Activated CD4-positive, alpha-beta T cell treated with anti-CD3 and anti-CD28 coated beads for 4 hours (primary cell): ENCODE results near the gene FCHSD1.

ENCODE experiments used
- DNase-seq, 2 donors: peaks; one replicate each; pipeline ENCODE4 v3.0.0-alpha.2; 2020

The FCHSD1 gene

DNA sequence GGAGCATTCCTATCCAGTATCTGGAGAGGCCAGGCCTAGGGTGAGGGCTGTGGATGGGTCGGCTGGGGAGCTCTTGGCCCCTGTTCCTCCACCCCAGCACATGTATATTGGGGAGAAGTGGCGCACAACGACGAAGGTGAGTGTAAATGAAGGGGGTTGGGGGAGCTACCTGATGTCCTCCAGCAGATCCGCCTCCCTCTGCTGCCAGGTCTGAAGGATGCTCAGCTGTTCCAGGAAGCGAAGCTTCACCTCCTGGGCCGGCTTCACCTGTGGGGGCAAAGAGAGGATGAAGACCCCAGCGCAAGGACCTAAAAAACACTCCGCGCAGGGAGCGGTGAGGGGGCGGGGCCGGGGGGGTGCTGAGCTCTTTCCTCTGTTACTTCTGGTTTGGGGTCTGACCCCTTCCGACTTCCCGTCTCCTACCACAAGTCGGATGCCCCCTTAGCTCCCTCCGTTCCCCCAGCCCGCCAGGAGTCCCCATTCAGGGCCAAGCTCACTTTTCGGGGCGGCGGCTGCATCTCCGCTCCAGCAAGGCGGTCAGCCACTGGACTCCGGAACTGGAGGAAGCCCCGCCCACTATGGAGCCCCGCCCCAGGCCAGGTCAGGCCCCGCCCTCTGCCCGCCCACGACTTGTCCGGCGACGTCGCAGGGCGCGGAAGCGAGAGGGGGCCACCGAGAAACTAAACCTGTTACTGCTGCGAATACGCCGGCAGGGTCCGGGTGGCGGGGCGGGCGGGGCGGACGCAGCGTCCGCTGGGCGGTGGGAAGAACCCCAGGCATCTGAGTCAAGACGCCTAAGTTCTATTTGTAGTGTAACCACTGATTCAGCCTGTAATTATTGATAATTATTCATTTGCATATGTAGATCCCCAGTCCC is at the start of gene FCHSD1:
Gene FCHSD1, minus strand, starts transcription at position 568 of the 877 bp plus-strand sequence. Its CDS starts 50 bp downstream, at position 518.
- DNase-seq = peak; percentile 73 to 79

DNA sequence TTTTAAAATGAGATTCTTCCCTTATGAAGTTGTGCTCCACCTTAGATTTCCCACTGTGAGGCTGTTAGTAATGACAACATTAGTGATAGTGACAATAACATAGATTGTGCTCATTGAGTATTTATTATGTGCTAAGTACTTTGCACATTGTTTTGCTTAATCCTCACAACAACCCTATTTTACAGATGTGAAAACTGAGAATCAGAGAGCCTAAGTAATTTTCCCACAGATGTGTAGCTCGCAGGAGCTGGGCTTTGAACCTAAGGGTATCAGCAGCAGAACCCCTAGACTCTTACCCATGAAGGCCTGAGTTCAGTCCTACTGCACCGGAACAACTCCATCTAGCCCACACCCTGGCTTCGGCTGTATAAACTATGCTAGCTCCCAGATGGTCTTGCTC is 46.4 kb upstream of the FCHSD1 start:
- DNase-seq = no peak

DNA sequence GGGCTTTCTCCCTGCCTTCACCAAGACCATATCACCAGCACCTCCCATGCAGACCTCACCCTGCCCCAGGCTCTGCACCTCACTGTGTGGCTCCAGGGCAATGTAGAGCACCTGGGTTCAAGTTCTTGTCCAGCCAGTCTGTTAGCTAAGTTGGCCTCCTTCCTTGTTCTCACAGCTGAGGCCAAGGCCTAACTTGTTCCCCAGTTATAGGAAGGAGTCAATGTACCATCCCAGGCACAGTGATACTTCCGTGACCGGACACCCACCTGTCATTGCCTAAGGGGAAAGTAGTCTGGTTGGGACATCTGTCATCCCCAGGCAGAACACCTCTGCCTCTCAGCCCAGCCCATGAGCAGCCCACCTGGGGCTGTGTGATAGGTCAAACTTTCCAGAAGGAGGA is 45.2 kb upstream of the FCHSD1 start:
- DNase-seq = no peak

DNA sequence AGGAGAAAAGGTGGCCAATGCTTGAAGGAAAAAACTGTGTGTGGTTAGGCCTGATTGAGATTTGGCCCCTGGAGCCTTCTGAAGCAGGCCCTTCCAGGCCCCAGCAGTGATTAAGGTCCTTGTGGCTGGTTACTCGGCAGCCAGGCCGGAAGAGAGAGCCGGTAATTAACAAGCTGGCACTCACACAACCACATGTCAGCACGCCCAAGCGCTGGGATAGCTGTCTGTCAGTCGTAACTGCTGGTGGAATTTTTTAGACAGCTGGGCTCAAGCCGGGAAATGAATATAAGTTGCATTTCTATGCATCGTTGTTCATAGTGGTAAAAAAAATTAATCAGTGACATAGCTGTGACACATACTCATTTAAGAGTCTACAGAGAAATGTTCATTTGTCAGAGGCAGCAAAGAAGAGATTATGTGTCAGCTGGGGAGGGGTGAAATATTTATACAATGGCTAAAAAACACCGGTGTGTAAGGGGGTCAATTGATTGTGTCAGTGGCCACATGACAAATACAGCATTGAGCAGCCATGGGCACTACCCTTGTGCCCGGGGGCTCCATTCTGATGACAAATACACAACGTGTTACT is 44.5 kb upstream of the FCHSD1 start:
- DNase-seq = no peak

DNA sequence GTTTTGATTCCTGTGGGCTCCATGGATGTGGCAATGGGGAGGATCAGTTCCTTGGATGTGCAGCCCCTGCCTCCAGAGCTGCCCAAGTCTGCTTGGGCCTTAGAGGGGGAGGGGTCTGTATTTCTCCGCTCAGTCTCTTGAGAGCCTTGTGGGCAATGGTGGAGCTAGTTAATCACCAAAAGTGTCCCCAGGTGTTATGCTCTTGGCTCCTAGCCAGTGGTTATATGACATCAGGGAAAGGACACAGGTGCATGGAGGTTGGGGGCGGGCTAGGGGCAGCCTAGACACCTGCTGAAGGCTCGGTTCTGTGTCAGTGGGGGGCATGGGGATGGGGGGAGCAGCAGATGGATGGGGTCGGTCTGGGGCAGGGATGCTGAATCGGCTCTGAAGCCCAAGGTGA is 43.3 kb upstream of the FCHSD1 start:
- DNase-seq = no peak

DNA sequence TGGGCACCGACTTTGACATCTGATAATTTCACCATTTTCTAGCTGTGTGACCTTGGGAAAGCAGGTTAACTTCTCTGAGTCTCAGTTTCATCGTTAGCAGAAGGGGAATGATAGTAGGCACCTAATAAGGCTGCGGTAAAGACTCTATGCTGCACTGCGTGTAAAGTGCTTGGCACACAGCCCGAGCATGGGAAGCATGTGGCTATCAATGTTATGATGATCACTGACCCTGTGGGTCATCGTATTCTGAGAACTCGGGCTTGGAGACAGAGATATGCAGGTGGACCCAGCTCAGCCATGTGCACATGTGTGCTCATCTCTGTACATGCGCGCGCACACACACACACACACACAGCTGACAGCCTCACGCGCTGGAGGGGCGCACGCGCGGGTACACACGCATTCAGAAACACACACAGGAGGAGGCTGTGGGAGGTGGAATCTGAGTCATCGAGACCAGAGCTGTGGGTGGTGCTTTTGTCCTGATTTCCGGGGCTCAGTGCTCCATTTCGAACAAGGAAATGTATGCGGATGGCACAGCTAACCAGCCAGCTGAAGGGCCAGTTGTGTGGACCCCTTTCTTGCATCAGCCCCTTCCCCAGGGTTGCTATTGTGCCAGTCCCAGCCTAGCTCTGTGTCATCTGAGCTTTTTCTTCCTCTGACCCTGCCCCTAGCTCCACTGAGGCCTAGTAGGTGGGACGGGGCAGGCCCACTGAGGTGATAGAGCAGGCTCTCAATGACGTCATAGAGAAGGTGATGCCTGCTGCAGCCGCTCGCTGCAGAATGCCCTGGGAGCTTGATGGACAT is 41.9 kb upstream of the FCHSD1 start:
- peak; percentile 81 to 86 for DNase-seq

DNA sequence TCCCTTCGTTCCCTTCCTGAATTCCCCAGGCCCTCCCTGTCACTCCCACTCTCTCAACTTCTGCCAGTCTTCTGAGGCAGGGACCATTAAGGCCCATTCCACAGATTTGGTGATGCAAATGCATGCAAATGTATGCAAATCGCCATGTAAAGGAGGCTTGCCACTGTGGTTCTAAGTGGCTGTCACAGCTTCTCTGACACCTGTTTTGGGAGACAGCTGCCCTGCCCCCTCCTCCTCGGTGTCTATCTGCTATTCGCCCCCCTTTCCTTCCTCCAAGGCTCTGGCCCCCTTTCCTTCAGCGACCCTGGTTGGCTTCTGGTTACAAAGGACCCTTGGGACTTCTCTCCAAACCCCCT is 41.3 kb upstream of the FCHSD1 start:
- no peak for DNase-seq

DNA sequence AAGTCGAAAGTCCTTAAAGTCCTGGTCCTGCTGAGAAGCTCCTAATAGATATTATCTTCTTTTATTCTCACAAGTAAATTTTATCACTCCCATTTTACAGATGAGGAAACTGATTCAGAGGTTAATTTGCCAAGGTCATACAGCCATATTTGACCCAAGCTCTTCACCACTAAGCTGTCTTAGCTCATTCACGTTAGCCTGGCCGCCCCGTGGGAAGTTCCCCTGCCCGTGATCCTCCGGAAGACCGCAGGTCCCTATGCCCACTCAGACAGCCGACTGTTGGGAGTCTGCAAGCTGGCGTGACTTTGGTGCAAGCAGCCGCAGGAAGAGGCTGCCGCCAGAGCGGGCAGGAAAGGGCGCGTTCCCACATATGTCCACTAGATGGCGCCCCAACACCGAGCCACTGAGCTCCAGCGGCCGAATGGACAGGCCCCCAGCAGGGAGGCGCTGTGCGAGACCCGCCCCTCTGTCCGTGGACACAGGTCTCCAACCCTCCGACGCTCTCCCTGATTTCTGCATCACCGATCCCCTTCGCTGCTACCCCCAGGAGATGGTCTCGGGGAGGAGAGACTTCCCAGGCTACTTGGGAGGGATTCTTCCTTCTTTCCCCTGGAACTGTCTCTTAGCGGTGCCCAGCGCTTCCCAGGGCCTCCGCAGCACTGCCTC is 40.8 kb upstream of the FCHSD1 start:
- peak; percentile 74 to 87 for DNase-seq

DNA sequence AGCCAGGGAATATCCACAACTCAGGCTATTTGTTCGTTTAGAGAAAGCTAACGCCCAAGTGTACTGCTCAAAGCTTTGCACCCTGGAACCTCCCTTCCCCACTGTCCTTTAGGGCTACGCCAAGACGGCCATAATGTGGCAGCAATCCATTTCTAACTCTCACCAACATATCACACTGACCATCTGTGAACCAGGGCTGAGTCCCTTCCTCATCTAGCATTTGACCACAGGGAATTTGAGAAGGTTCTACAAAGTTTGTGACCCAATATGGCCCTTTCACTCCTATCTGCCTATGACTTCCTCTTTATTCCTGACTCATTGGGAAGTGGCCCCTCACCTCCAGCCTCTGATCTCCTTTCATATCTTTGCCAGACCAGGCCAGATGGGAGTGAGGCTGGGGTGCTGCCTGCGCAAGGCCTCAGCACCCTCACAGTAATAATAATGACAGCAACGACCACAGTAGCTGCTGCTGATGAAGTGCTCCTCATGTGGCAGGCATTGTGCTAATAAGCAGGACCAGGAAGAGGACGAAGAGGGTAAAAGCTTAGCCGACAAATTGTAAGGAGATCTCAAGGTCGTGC is 40.2 kb upstream of the FCHSD1 start:
- no peak for DNase-seq

DNA sequence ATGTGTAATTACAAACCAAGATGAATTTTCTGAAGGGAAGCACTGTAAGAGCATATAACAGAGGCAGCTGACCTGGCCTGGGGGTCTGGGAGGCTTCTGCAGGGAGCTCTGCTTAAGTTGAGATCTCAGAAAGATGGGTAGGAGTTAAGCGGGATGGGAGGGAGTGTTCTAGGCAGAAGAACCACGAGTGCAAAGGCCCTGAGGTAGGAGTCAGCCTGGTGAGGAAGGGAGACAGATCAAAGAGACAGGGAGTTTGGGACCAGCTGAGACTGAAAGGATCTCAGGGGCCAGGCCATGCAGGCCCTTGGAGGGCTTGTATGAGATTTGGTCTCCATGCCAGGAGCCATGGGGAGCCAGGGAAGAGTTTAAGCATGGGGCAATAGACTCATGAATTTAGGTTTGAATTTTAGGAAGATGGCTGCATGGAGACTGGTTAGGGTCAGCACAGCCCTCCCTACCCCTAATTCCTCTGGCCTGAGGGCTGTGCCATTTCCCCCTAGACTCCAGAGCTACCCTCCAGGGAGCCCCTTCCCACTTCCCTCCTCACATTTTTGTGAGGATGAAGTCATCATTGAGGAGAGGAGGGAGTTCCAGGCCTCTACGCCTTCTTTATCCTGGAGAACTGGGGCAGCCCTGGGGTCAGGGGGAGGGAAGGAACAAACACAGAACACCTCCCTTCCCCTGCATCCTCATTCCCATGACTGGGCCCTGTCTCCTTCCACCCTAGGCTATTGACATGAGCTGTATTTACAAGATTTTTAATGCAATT is 35.6 kb upstream of the FCHSD1 start:
- no peak for DNase-seq

DNA sequence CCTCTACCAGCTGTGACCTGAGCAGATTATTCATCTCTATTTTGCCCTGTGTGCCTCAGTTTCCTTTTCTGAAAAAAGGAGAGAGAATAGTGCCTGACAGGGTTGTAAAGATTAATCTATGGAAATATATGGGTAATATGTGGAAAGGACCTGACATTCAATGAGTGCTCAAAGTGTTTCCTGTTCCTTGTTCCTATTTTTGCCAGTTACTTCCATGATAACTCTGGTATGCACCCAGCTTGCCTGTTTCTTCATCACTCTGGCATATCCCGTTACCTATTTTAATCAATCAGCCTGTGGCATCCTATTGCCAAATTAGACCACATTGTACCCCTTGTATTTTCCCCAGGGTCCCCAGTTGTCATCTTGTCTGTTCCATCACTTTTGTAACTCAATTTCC is 34.4 kb upstream of the FCHSD1 start:
- no peak for DNase-seq

DNA sequence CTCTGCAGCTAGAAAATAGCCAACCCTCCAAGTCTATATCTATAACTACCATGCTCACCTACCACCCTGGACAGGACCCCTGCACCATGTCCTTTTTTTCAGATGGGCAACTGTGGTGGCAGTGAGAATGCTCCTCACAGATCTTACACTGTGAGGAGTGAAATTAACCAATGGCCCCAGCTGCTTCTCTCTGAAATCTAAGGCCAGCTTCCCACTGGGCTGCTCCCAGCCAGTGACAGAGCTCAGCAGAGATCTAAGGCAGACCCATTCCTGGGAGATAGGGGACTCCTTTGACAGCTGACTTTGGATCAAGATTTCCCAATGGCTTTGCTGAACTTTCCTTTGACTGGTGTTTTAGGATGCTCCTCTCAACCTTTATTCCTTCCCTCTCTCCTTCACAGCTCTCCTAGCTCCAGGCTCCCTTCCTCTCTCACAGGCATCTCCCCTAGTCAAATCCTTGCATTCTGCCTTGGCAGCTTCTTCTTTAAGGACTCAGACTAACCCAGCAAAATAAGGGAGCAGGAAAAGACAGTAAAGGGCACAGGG is 32.5 kb upstream of the FCHSD1 start:
- no peak for DNase-seq

DNA sequence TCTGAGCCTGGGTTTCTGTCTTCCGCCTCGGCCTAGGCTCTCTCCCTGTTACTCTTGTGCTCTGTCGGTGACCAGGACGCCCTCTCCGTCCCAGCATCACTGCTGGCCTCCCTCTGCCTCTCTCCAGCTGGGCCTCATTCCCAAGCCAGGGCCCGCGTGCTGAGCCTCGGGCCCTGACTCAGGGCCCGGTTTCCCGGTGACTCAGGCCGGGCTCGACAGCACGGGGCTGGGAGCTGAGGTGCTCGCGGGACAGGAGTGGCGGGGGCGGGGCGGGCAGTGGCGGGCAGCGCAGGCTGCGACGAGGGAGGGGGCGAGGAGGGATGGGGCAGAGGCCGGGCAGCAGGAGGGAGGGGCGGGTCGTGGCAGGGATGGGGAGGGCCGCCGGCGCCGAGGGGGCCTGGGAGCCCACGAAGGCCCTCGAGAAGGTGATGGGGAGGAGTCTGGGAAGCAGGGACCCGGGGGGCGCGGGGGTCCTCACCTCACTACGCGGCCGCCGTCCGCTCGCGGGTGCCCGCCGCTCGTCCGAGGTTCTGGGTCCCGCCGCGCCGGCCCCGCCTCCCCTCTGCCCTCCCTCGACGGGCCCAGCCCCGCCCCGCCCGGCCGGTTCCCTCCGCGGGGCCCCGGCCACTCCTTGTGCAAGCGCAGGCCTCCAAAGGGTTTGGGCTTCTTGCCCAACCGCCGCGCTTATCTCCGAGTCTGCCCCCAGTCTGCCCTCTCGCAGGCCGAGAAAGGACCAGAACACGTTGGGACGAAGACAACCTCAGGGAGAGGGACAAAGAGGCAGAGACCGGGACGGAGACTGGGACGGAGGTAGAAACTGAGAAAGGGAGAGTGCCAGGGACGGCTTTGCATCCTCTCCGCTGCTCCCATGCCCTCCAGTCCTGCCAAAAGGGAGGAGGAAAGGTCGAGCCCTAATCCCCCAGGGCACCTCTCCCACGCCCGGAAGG is 30.8 kb upstream of the FCHSD1 start, which contains the start of gene ARAP3:
Gene ARAP3, minus strand, starts transcription at position 536 of the 947 bp plus-strand sequence. CDS start 1,744 bp downstream, outside the sequence.
- DNase-seq = peak in 1 of 2 donors; percentile 41

DNA sequence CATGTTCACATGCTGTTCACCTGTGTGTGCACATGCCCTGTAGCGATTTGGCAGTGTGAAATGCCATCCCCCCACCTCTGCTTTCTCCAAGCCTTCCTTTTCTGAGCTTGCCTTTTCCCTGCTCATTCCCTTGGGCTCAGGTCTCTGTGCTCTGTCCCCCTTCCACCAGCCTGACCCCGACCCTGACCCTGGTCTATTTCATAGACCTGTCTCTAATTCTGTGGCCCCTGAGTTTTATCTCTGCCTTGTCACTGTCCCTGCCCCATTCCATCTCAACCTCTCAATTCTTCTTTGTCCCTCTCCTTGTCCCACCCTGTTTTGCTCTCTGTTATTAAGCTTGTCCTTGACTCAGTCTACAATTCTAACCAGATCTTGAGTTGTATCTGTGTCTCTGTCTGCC is 30.1 kb upstream of the FCHSD1 start:
- DNase-seq = no peak

DNA sequence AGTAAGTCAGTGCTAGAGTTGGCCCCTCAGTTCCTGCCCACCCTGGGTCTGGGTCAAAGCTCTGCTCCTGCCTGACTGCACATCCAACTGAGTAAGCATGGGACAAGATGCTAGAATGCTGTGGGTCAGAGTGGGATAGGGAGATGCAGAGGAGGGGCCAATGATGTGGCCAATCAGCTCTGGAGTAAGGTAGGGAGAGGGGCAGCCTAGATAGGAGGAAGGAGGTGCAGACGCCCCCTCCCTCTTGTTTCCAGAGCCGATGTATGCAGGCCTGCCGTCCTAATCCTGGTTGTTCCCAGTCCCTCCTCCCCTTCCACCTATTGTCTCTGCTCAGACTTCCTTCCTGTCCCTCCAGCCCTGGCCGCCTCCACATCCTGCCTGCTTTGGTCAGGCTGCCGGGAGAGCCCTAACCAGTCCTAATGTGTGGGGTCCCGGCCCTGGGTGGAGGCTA is 29.6 kb upstream of the FCHSD1 start:
- DNase-seq = no peak

DNA sequence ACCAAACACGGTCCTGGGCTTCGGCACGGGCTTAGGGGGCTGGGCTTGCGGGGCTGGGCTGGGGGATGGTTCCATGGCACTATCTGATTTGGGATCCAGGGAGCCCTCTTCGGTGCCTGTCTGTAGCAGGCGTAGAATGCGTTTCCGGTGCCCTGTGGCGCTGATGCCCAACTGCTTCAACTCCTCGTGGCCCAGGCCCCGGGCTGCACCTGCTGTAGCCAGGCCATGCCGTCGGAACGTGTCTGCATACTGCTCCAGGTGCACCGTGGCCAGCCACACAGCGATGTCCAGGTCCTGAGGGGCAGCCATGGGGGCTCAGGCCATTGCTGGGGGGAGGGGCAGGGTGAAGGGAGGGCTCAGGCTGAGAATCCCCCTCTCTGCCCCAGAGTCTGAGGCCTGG is 29.0 kb upstream of the FCHSD1 start:
- no peak for DNase-seq

DNA sequence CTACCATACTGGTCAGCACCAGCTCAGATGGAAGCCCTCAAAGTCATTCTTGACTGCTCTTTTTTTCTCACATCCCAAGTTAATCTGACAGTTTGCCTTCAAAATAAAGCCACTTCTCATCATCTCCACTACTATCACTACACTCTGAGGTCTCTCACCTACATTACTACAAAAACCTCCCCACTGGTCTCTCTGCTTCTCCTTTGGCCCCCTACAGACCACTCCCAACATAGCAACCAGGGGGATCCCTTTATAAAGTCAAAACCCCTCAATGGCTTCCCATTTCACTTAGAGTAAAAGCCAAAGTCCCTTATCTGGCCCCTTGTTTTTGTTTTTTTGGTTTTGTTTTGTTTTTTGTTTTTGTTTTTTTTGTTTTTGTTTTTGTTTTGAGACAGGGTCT is 26.2 kb upstream of the FCHSD1 start:
- no peak for DNase-seq

DNA sequence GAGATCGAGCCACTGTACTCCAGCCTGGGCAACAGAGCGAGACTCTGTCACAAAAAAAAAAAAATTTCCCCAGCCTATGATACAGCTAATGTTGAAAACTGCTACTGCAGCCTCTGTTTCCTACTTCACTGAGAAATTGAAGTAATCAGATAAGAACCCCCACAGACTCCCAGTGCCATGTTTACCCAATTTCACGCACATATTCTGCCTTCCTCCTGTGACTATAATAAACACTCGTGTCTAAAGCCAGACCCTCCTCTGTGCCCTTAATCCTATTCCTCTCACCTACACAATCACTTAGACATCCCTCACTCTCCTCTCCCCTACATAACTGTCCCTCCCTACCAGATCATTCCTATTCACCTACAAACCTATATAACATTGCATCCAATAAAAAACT is 24.5 kb upstream of the FCHSD1 start:
- DNase-seq = no peak

DNA sequence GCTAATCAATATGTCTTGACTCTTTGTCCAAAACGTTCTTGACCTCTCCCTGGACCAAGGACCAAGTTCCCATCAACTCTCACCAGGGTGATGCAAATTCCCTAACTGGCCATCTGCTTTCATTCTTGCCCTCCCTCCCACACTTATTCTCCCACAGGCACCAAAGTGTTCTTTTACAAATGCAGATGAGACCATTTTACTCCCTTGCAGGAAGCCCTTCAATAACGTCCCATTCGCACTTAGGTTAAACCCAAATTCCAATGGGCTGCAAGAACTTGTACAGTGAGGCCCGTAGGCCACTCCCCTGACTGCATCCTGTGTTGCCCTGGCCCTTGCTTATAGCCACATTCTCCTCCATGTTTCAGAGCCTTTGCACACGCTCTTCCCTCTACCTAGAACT is 23.5 kb upstream of the FCHSD1 start:
- DNase-seq = no peak
